ENCODE measurements around the gene SLFN14. TPM values are rescaled to one million over a fixed set of nuclear protein-coding genes. Genes with fewer than 3 reads are reported as not detected.

The SLFN14 gene
- total and polyA plus RNA-seq, 2 experiments from 2014 or later: 0.10 TPM; not detected in 1

GRCh38 chr17:35557353-35557752, 3.3 kb downstream of the SLFN14 start:
- Mint-ChIP-seq H3K9me3 (no peaks in the 10 kb centered on the region), H3K27ac (no peak overlapping the region), H3K4me3 (no peak overlapping the region), H3K27me3 (ENCODE audit: insufficient read depth, low read depth, poor library complexity) (peaks cover 3% of the 10 kb centered on the region), H3K36me3 (ENCODE audit: low read depth) (no peaks in the 10 kb centered on the region), H3K4me1 (no peaks in the 10 kb centered on the region; the same call in 2 of the 3 replicates)
- H3K4me2 ChIP-seq: no peak overlapping the region
- TF ChIP-seq ZNF331 (CRISPR knock-in tag; IDR thresholded peaks at IDR 0.05; ENCODE audit: low read depth) (no peak), CTCF (conservative IDR thresholded peaks at IDR 0.05; ENCODE audit: low read depth in 2 of 2) (no peak)
- no peaks in the 10 kb centered on the region for H3K79me2 ChIP-seq (replicated peaks; ENCODE audit: insufficient read depth)
- H3K4me3 ChIP-seq: no peak overlapping the region
- no peaks in the 10 kb centered on the region for H3K36me3 ChIP-seq (ENCODE audit: insufficient read depth)
- no peaks in the 10 kb centered on the region for H4K20me1 ChIP-seq (replicated peaks; ENCODE audit: insufficient read depth)
- H3F3A ChIP-seq (replicated peaks; ENCODE audit: low read depth): no peaks in the 10 kb centered on the region
- no peaks in the 10 kb centered on the region for H3K27me3 ChIP-seq (ENCODE audit: insufficient read depth)
- H3K4me1 ChIP-seq (ENCODE audit: insufficient read depth): no peaks in the 10 kb centered on the region
- no peak for DNase-seq (ENCODE audit: low spot score)
- ATAC-seq: no peak
- H3K27ac ChIP-seq (ENCODE audit: low read depth): no peak overlapping the region
- peak overlapping the region; percentile 14; the same call in 1 of the 2 replicates for H2AFZ ChIP-seq
- no peaks in the 10 kb centered on the region for H3K9me2 ChIP-seq (ENCODE audit: insufficient read depth)

GRCh38 chr17:35555691-35556090, 4.9 kb downstream of the SLFN14 start:
- Mint-ChIP-seq H3K4me3 (no peak overlapping the region), H3K36me3 (ENCODE audit: low read depth) (no peaks in the 10 kb centered on the region), H3K9me3 (no peaks in the 10 kb centered on the region), H3K27ac (no peak overlapping the region), H3K27me3 (ENCODE audit: insufficient read depth, low read depth, poor library complexity) (peaks cover 3% of the 10 kb centered on the region), H3K4me1 (peaks cover 5% of the 10 kb centered on the region; the same call in 2 of the 3 replicates)
- H3K4me2 ChIP-seq: no peak overlapping the region
- no peaks in the 10 kb centered on the region for H3F3A ChIP-seq (replicated peaks; ENCODE audit: low read depth)
- no peaks in the 10 kb centered on the region for H3K79me2 ChIP-seq (replicated peaks; ENCODE audit: insufficient read depth)
- no peak overlapping the region for H2AFZ ChIP-seq
- no peaks in the 10 kb centered on the region for H3K9me2 ChIP-seq (ENCODE audit: insufficient read depth)
- H3K27me3 ChIP-seq (ENCODE audit: insufficient read depth): no peaks in the 10 kb centered on the region
- no peaks in the 10 kb centered on the region for H4K20me1 ChIP-seq (replicated peaks; ENCODE audit: insufficient read depth)
- no peak overlapping the region for H3K27ac ChIP-seq (ENCODE audit: low read depth)
- DNase-seq (ENCODE audit: low spot score) (peak; percentile 36), ATAC-seq (peak; percentile 24; the same call in 2 of the 3 replicates)
- no peaks in the 10 kb centered on the region for H3K4me1 ChIP-seq (ENCODE audit: insufficient read depth)
- no peak overlapping the region for H3K4me3 ChIP-seq
- TF ChIP-seq CTCF (conservative IDR thresholded peaks at IDR 0.05; ENCODE audit: low read depth in 2 of 2): peak; percentile 49 to 66
- TF ChIP-seq ZNF462 (CRISPR knock-in tag; IDR thresholded peaks at IDR 0.05): no peak
- no peaks in the 10 kb centered on the region for H3K36me3 ChIP-seq (ENCODE audit: insufficient read depth)
